Measurements from ENCODE around the gene INSYN2B.

INSYN2B gene

DNA sequence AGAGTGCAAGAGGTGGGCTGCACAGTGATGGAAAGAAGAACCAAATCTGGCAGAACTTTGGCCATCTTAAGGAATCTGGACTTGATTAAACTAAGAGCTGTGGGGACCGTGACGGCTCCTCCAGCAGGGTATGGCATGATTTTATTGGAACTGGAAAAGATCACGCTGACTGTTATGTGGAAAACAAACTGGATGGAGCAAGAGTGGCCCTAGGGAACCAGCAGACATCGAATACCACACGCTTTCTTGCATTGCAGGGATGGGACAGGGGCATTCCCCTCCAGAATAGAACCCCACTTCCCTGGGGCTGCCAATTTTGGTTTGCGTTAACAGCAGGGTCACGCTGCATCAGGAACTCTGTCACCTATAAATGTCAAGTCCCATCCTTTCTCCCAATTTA is 38.8 kb downstream of the INSYN2B start:
- Histone ChIP-seq H3K27me3 (ENCODE audit: insufficient read depth, low read length) (no peaks in the 10 kb centered on the region), H3K4me3 (ENCODE audit: low read depth, low read length, poor library complexity, severe bottlenecking) (no peak overlapping the region), H3K9me3 (ENCODE audit: low read length) (no peaks in the 10 kb centered on the region), H3K27ac (ENCODE audit: low read depth, low read length, poor library complexity, severe bottlenecking) (no peak overlapping the region), H4K20me1 (ENCODE audit: insufficient read depth, low read length) (no peaks in the 10 kb centered on the region), H2AFZ (ENCODE audit: low read length) (no peak overlapping the region), H3K4me2 (ENCODE audit: low read length) (no peak overlapping the region), H3K9ac (ENCODE audit: low read length) (no peak overlapping the region), H3K4me1 (ENCODE audit: insufficient read depth, low read length, severe bottlenecking) (peaks cover 15% of the 10 kb centered on the region), H3K79me2 (ENCODE audit: insufficient read depth, low read length) (no peaks in the 10 kb centered on the region), H3K36me3 (ENCODE audit: insufficient read depth, low read length) (no peaks in the 10 kb centered on the region), H3F3A (ENCODE audit: insufficient read depth, low read length) (no peaks in the 10 kb centered on the region; the same call in 1 of the 2 replicates), H3K9me2 (ENCODE audit: low read depth, low read length) (no peaks in the 10 kb centered on the region)
- TF ChIP-seq EZH2 (IDR thresholded peaks at IDR 0.05; ENCODE audit: borderline replicate concordance, low read length): no peak
- TF ChIP-seq, protein P1, sequence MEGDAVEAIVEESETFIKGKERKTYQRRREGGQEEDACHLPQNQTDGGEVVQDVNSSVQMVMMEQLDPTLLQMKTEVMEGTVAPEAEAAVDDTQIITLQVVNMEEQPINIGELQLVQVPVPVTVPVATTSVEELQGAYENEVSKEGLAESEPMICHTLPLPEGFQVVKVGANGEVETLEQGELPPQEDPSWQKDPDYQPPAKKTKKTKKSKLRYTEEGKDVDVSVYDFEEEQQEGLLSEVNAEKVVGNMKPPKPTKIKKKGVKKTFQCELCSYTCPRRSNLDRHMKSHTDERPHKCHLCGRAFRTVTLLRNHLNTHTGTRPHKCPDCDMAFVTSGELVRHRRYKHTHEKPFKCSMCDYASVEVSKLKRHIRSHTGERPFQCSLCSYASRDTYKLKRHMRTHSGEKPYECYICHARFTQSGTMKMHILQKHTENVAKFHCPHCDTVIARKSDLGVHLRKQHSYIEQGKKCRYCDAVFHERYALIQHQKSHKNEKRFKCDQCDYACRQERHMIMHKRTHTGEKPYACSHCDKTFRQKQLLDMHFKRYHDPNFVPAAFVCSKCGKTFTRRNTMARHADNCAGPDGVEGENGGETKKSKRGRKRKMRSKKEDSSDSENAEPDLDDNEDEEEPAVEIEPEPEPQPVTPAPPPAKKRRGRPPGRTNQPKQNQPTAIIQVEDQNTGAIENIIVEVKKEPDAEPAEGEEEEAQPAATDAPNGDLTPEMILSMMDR (IDR thresholded peaks at IDR 0.05; ENCODE audit: low read length): no peak

DNA sequence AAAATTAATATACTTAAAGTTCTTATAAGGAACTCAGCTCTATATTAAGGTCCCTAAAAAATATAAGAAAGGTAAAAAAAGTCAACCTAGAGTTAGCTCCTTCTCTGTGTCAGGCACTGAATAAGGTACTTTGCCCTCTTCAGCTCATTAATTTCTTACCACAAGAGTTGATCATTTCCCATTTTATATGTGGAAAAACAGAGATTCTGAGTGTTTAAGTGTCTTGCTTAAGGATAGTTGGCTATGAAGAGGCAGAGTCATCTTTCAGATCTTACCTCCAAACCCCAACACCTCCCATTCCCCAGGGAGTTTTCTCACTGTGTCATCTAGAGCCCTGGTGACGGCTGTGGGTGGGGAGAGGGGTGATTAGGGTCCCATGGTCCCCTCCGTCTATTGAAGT is 40.6 kb downstream of the INSYN2B start:
- TF ChIP-seq, protein P1 (IDR thresholded peaks at IDR 0.05; ENCODE audit: low read length): no peak
- no peak for TF ChIP-seq EZH2 (IDR thresholded peaks at IDR 0.05; ENCODE audit: borderline replicate concordance, low read length)
- no peaks in the 10 kb centered on the region; the same call in 1 of the 2 replicates for H3F3A ChIP-seq (ENCODE audit: insufficient read depth, low read length)

DNA sequence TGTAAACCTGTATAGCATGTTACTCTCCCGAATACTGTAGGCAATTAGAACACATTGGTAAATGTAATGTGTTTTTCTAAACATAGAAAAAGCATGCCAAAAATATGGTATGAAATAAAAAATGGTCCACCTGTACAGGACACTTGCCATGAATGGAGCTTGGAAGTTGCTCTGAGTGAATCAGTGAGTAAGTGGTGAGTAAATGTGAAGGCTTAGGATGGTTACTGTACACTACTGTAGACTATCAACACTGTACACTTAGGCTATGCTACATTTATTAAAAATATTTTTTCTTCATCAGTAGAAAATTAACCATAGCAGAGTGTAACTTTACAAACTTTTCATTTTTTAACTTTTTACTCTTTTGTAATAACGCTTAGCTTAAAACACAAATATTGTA is 41.9 kb downstream of the INSYN2B start:
- peaks cover 7% of the 10 kb centered on the region; the same call in 1 of the 2 replicates for H3K36me3 ChIP-seq (ENCODE audit: insufficient read depth, low read length)
- H3K9me3 ChIP-seq (ENCODE audit: low read length): no peaks in the 10 kb centered on the region

More for the DNA sequence above, 40.6 kb downstream of the INSYN2B start:
- peaks cover 5% of the 10 kb centered on the region; the same call in 1 of the 2 replicates for H3K36me3 ChIP-seq (ENCODE audit: insufficient read depth, low read length)
- H3K9ac ChIP-seq (ENCODE audit: low read length): no peak overlapping the region
- no peak overlapping the region for H2AFZ ChIP-seq (ENCODE audit: low read length)
- no peaks in the 10 kb centered on the region for H4K20me1 ChIP-seq (ENCODE audit: insufficient read depth, low read length)
- no peaks in the 10 kb centered on the region for H3K9me3 ChIP-seq (ENCODE audit: low read length)
- no peaks in the 10 kb centered on the region for H3K9me2 ChIP-seq (ENCODE audit: low read depth, low read length)
- no peaks in the 10 kb centered on the region for H3K27me3 ChIP-seq (ENCODE audit: insufficient read depth, low read length)
- H3K4me3 ChIP-seq (ENCODE audit: low read depth, low read length, poor library complexity, severe bottlenecking): no peak overlapping the region
- no peak overlapping the region for H3K4me2 ChIP-seq (ENCODE audit: low read length)
- H3K4me1 ChIP-seq (ENCODE audit: insufficient read depth, low read length, severe bottlenecking): peaks cover 27% of the 10 kb centered on the region
- no peaks in the 10 kb centered on the region for H3K79me2 ChIP-seq (ENCODE audit: insufficient read depth, low read length)
- no peak overlapping the region for H3K27ac ChIP-seq (ENCODE audit: low read depth, low read length, poor library complexity, severe bottlenecking)

More for the DNA sequence above, 41.9 kb downstream of the INSYN2B start:
- H4K20me1 ChIP-seq (ENCODE audit: insufficient read depth, low read length): no peaks in the 10 kb centered on the region
- H3K9me2 ChIP-seq (ENCODE audit: low read depth, low read length): no peaks in the 10 kb centered on the region
- H3K4me3 ChIP-seq (ENCODE audit: low read depth, low read length, poor library complexity, severe bottlenecking): no peak overlapping the region
- H3K27me3 ChIP-seq (ENCODE audit: insufficient read depth, low read length): no peaks in the 10 kb centered on the region
- H3K4me1 ChIP-seq (ENCODE audit: insufficient read depth, low read length, severe bottlenecking): peaks cover 23% of the 10 kb centered on the region
- no peaks in the 10 kb centered on the region; the same call in 1 of the 2 replicates for H3F3A ChIP-seq (ENCODE audit: insufficient read depth, low read length)
- H3K4me2 ChIP-seq (ENCODE audit: low read length): no peak overlapping the region
- no peak overlapping the region for H3K9ac ChIP-seq (ENCODE audit: low read length)
- H2AFZ ChIP-seq (ENCODE audit: low read length): no peak overlapping the region
- H3K79me2 ChIP-seq (ENCODE audit: insufficient read depth, low read length): no peaks in the 10 kb centered on the region
- TF ChIP-seq EZH2 (IDR thresholded peaks at IDR 0.05; ENCODE audit: borderline replicate concordance, low read length): no peak
- TF ChIP-seq, protein P1 (IDR thresholded peaks at IDR 0.05; ENCODE audit: low read length): no peak
- H3K27ac ChIP-seq (ENCODE audit: low read depth, low read length, poor library complexity, severe bottlenecking): no peak overlapping the region

Measured in OCI-LY1 (cell line).